HTERT RPE-1 (cell line): Measurements from ENCODE around the gene RAET1G.
"Not testable (repeated sequence)": the region's sequence is repeated elsewhere in the genome, so short reads cannot be mapped to it uniquely, and the experiment has no call there.

Experiments used
- in situ Hi-C: fragments of 300-500 bp; cut with MboI; formaldehyde crosslinking; loops from 4 replicates; pipeline ENCODE4 v1.14.3; 2020; ENCODE audit warnings: low sequenced_read_pairs

The RAET1G gene

DNA sequence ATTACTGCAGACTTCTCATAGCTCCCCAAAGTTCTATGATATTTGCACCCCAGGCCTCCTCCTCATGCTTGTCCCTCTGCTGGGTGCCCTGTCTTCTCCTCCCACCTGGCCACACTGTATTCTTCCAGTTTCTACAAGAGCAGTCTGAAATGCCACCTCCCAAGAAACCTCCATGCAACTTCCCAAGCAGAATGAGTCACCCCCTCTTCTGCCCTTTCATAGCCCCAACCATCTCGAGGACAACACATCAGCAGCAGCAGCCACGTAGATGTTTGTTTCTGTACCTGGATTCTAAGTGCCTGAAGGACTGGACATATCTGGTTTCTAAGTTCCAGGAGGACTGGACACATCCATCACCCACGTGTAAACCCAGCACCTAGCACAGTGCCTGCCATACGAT is 12.3 kb upstream of the RAET1G start:
- in situ Hi-C loops = no loop called here

DNA sequence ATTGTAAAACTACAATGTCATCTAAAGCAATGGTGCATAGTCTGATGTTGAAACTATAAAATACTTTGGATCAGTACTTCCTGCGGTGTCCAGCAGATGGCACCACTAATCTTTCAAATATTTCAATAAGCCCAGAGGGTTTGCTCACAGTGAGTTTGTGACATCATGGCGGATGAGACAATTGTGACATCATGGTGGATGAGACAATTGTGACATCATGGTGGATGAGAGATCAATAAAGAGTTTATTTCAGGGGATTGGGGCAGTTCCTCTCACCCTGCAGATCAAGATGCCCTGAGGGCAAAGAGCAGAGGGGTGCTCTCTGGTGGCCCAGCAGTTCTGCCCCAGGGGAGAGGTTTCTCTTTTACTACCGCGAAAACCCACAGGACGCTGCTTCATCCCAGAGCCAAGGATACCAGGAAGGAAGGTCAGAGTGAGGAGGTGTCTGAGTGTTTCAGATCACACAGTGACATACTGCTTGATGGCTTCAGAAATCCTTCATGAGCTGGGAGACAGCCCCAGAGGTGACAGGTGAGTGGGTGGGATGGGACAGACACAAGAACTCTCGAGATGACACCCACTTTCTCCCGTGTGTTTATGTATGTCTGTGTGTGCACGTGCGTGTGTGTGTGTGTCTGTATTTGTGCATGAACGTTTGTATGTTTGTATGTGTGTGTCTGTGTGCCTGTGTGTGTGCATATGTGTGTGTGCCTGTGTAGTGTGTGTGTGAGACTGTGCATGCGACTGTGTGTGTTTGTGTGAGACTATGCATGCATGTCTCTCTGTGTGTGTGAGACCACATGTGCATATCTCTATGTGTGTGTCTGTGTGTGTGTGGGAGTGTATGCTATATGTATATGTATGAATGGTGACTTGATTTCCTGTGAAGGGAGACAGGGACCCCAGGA is 11.6 kb upstream of the RAET1G start:
- in situ Hi-C loops = no loop called here

DNA sequence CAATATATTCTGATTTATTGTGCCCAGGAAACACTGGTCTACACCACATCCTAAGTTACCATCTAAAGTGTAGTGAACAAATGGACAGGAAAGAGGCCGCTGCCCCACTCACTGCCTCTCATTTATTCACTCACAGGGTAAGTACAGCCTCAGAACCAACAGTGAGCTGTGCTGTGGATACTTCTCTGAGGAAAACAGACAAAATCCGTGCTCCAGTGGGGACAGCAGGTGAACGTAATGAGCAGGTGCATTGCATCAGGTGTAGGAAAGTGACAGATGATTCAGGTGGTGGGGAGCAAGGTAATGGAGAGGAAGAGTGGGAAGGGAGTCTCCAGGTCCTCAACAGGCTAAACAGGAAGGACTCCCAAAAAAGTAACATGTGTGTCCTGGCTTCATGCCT is 10.5 kb upstream of the RAET1G start:
- in situ Hi-C loops = no loop called here

DNA sequence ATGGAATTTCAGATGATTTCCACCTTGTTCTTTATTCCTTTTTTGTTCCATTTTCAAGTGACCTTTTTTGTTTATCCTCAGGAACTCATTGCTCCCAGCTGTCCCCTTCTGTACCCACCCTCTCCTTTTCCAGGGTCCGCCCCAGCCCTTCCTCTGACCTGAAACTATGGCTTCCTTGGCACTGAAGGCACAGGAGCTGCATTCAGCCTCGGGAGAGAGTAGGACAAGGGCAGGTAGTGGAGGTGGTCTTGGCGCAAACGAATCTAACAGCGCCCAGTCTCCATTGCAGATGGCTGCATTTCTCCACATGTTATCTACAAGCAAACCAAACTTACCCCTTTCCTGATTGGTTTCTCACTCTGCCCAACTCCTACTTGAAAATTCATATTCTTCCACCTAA is 10.1 kb upstream of the RAET1G start:
- in situ Hi-C loops = no loop called here

DNA sequence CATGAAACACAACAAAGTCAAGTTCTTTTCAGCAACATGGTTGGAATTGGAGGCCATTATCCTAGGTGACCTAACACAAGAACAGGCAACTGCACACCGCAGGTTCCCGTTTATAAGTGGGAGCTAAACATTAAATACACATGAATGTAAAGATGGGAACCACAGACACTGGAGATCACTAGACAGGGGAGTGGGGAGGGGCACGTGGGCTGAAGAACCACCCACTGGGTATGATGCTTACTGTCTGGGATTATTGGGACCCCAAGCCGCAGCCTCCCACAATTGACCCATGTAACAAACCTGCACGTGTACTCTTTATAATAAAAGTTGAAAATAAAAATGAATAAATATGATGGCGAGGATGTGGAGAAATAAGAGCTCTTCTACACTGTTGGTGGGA is 8.6 kb upstream of the RAET1G start:
- in situ Hi-C loops = no loop called here

DNA sequence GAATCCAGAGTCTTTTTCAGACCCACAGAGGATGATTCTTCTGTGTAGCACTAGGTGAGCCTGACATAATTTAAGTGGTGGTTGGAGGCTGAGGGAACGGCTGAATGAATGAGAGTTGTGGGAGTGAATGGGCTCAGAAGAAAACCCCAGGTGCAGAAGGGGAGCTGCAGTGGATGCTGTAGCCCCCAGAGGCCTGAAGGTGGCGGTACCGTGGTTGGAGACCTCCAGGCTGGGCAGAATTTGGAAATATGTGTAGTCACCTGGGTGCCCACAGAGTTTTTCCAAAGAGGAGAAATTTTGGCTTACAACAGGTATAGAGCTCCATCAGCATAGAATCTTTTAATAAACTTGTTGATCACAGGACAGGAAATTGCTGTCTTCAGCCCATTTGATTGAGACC is 6.5 kb upstream of the RAET1G start:
- in situ Hi-C loops = no loop called here

DNA sequence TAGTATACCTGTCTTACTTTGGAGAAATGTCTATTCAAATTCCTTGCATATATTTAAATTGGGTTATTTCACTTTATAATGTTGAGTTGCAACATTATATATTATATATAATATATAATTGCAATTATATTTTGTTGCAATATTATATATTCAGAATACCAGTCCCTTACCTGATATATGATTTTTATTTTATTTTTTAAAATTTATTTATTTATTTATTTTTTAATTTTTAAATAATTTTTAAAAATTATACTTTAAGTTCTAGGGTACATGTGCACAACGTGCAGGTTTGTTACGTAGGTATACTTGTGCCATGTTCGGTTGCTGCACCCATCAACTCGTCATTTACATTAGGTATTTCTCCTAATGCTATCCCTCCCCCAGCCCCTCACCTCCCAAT is 4.1 kb upstream of the RAET1G start:
- in situ Hi-C loops = not testable (repeated sequence)

DNA sequence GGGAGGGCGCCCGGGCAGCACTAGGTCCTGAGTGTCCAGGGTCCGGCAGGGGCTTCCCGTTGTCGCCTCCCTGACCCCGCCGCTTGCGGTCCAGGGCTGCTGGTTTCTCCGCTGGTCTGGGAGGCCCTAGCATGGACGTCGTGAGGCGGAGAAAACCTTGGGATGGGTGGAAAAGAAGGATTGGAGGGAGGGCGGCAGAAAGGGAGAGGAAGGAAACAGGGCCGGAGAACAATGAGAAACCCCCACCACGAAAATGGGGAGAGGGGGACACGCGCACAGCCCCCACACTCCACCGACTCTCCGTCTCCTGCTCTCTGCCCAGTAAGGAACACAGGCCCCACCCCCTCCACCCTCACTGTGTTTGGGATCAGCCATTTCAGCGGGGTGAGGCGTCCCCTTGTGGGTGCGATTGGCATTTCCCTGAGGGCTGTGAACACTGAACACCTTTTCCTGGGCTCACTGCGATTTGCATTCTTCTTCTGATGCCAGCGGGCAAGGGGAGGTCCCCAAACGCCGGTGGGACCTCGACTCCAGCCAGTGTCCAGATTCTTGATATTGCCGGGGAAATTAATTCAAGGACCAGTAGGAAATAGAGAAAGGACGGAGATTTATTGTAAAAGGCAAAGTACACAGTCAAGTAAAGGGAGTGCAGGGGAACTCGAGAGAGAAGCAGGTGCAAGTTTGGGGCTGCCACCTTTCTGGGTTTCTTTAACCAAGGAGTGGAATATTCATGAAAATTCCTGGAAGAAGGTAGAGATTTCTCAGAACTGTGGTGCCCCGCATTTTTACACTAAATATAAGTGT is 3.3 kb upstream of the RAET1G start:
- in situ Hi-C loops = no loop called here

DNA sequence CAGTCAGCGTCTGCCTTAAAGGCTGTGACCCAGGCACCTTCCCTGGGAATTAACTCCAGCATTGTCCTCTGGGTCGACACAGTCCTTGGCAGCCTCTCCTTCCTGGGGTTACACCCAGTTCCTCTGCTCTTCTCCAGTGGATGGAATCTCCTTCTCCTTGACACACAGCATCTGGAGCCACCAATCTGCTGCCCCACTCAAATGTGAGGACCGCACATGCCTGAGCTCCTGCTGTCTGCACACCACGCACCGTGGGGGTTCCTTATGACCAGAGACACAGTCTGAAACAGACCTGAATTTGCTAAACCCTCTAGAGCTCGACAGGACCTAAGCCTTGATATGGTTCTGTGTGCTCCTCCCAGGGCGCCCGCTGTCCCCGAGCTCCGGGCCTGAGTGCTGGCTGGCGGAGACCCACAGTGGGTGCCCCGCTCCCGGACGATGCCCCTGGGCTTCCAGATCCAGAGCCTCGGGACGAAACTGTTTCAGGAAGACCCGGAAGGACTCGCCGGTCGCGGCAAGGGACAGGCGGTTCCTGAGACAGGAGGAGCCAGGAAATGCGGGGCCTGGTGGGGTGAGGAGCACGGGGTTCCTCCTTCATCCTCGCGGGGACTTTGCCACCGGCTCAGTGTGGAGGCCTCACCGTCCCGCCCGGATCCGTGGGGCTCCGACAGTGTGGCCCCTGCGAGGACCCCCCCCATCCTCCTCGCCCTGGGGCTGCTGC is 2.5 kb upstream of the RAET1G start:
- in situ Hi-C loops = no loop called here

DNA sequence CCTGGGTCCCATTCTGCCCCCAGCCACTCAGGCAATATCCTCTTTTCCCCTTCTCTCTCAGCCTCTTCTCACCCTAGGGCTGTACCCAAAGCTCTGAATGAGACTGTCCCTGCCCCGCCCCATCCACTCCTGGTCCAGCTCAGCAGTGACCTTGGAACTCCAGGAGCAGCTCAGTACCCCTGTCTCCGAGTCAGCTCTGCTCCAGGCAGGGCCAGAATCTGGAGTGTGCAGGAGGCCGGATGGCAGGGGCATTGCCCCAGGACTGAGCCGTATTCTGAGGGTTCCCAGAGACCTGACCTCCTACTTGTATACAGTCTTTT is 2.0 kb upstream of the RAET1G start:
- in situ Hi-C loops = no loop called here

DNA sequence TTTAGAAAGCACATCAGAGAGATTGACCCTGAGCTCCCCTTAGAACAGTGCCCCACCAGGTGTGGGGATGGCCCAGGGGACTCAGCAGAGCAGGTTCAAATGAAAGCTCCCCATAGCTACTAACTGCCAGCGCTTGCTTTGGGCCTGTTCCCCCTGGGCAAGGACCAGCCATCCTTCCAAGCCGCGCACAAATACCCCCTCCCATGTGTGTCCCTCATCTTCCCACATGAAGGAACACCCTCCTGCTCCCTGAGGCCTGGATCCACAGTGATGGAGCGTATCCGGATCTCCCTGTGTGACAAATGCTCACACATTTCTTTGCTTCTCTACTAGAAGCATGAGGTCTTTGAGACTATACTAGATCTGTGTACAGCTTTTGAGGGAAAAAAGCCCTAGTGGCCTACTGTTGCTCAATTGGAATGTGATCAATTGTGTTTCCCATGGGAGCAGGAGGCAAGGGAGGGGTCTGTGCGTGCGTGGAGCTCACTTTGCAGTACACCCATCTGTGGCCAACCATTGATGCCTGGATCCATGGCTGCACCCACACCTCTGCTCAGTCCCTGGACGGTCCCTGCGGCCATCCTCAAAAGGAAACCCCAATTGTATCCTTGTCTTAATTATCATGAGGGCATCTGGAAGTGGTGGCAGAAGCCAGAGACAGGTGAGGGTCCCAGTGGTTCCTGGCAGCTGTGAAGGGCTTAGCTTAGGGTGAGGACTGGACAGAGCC is 1.4 kb upstream of the RAET1G start:
- in situ Hi-C loops = no loop called here

DNA sequence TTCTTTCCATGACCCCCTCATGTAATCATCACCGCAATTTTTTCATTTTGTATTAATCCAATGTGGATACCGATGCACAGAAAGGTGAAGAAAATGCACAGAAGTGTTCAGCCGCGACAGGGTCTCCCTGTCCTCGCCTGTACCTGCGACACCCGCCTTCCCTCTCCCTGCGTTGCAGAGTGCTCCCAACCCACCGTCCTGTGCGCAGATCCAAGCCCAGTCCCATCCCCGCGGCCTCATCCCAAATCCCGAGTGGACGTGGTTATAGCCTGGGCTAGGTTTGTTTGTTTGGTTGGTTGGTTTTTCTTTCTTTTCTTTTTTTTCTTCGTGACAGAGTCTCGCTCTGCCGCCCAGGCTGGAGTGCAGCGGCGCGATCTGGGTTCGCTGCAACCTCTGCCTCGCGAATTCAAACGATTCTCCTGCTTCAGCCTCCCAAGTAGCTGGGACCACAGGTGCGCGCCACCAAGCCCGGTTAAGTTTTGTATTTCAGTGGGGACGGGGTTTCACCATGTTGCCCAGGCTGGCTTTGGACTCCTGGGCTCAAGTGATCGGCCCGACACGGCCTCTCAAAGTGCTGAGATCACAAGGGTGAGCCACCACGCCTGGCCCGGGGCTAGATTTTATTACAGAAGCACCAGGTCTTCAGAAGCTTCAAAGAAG is 536 bp upstream of the RAET1G start:
- in situ Hi-C loops = no loop called here

DNA sequence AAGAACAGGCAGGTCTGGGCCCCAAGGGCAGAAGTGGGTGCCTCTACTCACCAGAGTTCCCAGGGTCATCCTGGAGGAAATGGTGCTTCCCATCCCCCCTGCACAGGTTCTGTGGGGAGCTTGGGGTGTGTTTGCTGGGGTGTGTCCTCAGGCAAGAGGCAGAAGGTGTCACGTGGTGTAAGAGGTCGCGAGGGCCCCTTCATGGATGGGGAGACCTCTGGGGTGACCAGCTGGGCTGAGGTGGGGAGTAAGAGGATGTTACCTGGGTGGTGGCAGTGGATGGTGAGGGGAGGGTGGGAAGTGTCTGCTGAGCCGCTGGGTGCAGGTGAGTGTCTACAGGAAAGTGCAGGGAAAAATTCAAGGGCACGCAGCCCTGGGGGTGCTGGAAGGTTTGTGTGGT is 830 bp downstream of the RAET1G start:
- in situ Hi-C loops = not testable (repeated sequence)

DNA sequence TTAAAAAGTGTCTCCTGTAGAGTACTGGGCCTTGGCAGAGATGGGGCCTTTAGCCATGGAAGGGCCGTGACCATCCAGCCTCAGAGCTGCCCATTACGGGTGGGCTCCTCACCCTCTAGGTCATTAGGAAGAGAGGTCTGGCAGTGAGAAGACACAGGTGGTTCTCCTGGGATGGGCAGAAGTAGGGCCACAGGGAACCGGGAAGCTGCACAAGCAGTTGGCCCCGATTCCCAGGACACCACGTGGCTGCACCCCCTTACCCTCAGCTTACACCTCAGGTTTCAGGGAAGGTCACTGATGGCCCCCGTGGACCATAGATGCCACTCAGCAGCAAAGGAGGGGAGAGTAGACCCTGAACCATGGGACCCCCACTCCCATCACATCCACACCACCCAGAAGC is 1.6 kb downstream of the RAET1G start:
- in situ Hi-C loops = no loop called here

DNA sequence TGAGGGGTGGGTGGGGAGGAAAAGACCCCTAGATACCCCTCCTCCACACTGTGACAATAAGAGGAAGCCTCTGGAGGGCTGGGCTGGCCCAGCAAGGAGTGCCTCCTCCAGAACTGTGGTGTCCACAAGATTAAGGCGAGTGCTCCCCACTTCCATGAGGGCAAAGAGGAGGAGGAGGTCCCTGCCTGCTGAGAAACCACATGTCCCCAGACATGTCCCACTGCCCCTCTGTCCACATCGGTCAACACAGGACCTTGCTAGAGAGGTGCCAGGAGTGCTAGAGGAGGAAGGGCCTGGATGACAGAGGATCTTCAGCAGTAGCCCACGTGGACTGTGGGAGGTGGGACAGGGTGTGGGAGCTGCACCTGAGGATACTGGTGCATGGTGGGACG is 3.1 kb downstream of the RAET1G start:
- in situ Hi-C loops = no loop called here

DNA sequence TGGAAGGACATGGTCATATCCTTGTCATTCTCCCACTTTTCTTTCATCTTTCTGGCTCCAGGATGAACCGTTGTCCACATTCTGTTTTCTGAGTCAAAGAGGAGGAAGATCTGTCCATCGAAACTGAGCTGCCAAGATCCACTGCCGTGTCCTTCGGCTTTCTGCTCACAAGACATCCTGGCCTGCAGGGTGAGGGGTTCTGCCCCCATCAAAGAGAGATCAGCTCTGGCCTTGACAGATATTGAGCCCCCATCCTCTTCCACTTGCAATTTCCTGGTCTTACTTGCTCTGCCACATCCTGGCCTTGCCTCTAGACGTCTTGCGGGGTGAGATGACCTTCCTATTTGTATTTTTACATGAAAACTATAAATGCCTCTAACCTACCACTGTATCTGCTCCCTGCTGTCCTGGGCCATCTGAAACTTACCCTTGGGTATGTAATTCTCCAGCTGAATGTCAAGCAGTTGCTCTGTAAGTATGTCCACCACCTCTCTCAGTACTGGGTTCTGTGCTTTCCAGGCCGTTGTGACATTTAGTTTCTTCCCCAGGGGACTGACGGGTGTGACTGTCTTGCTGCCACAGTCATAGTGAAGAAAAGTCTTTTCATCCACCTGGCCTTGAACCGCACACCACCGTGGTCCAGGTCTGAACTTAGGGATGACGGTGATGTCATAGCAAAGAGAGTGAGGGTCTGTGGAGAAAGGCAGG is 3.6 kb downstream of the RAET1G start:
- in situ Hi-C loops = not testable (repeated sequence)

DNA sequence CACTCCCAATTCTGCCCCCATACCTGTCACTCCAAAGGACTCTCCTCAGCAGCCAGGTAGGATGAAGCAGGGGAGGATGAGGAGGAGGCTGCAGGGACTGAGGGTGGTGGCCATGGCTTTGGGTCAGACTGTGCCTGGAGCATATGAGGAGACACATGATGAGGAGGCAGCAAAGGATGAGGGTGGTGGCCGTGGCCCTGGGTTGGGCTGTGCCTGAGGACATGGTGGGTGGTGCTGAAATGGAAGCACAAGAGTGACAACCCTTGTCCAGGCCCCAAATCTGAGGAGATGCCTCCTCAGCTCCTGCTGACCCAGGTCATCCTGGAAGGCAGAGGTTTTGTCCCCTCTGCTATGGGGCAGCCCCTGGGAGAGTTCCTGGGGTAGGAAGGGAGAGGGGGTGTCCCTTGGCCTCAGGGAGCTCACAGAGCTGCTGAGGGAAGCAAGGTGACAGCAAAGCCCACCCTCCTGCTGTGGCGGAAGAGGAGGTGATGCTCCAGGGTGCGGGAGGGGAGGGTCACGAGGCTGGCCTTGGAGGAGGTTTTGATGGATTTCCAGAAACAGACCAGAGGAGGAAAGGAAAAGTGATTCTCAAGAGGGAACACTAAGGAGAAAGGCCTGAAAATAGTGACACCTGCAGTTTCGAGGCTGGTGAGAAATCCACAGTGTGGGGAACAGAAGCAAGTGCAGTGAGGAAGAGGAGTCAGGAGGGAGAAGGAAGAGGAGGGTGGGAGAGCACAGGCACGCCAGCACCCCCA is 4.6 kb downstream of the RAET1G start:
- in situ Hi-C loops = no loop called here

DNA sequence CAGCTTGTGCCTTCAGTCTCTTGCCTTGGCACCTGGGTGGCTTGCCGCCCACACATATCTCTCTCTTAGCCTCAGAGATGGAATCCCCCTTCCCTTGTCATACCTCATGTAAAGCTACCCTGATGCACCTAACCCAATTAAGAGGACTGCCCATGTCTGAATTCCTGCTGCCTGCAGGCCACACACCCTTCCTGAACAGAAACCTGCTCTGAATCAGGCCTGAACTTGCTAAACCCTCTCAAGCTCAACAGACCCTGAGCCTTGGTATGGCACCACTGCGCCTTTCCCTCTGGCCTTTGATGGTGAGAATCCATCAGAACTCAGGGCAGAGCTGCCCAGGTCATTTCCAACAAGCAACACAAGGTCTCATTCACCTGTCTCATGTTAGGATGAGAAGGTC is 5.2 kb downstream of the RAET1G start:
- in situ Hi-C loops = no loop called here
